Mesenteric fat pad (tissue), 1 donor: ENCODE measurements around the gene ARF3. TPM values are rescaled to one million over a fixed set of nuclear protein-coding genes. Genes with fewer than 3 reads are reported as not detected.

Experiments used
- DNase-seq: peaks from one replicate; pipeline ENCODE4 v3.0.0-alpha.2; 2020; ENCODE audit warnings: low spot score
- total RNA-seq: library from RNA; stranded (reverse); fragmentation: NEBNext Ultra II Directional; extraction: Animal tissue kit (Norgen Biotek cat#: 25700); gene quantifications from one replicate; pipeline ENCODE4 v1.2.1, GENCODE V29; 2021
- donor health status: DM: yes; HTN: yes; CAD: no.

Gene ARF3
- total RNA-seq, 1 donor from 2014 or later = 149 TPM

- DNase-seq = no peak
These were observed 25.3 kb upstream of the ARF3 start for GRCh38 chr12:48982397-48983080.

DNA sequence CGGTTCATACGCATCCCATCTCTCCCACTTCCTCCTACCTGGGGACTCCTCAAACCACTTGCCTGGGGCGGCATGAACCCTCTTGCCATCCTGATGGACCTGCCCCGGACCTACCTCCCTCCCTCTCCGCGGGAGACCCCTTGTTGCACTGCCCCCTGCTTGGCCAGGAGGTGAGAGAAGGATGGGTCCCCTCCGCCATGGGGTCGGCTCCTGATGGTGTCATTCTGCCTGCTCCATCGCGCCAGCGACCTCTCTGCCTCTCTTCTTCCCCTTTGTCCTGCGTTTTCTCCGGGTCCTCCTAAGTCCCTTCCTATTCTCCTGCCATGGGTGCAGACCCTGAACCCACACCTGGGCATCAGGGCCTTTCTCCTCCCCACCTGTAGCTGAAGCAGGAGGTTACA lies 24.5 kb upstream of the ARF3 start:
- DNase-seq = no peak

GRCh38 chr12:48980953-48981756 lies 23.9 kb upstream of the ARF3 start:
- no peak for DNase-seq

GRCh38 chr12:48980389-48980952 lies 23.2 kb upstream of the ARF3 start:
- DNase-seq = no peak

DNA sequence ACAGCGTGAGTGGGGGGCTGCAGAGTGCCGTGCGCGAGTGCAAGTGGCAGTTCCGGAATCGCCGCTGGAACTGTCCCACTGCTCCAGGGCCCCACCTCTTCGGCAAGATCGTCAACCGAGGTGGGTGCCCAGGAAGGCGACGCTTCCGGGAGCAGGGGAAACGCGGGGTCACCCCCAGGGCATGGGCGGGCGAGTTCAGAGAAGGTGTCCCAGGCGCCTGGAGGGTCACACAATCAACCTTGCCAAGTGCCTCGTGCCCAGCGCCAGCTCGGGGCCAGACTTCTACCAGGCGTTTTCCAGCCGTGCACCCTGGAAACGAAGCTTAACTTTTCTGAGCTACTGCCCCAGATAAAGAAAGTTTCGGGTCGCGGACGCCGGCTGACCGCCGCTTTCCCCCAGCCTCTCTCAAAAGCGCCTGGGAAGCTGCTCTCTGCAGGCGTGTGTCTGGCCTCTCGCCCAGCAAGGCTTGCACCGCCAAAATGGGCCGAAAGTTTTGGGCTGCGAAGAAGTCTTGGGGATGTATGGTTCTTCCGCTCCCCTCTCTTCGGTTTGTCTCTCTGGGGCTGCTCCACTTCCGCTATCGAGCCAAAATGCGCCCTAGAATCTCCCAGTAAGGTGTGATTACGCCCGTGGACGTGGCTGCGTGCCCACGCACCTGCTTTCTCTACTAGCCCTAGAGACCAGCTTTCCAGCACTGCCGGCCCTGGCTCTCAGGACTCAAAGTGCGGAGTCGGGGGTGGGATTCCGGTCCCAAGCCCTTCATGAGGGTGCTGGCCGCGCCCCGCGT lies 22.5 kb upstream of the ARF3 start:
- DNase-seq = no peak

DNA sequence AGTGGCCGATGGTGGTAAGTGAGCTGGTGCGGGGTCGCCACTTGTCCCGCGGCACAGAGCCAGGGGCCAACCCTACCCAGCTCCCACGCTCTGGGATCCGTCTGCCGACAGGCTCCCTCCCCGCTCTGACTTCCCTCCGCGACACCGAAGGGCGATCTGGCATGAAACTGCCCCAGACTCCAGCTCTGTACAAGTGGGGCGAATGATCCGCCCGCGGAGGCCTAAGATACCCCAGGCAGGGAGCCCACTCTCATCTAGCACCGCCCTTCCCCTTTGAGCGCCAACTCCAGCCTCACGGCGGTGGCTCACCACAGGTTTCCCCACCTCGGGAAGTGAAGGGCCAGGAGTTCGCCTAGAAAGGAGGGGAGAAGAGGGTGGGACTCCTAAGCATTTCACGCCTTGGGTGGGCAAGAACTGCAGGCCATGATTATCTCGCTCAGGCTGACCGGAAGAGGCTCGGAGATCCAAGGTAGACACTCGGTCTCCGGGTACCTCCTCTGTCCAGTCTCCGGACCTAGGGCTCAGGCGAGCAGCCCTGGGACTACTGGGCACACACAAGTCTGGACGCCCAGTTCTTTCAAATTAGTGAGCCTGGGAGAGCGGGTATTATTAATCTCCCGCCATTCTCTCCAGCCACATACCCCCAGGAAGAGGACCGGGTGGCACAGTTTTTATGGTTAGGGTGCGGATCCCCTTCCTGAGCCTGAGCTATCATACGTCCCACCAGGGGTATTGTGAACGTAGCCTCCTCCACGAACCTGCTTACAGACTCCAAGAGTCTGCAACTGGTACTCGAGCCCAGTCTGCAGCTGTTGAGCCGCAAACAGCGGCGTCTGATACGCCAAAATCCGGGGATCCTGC lies 21.7 kb upstream of the ARF3 start:
- no peak for DNase-seq

- DNase-seq = no peak
These were observed 21.0 kb upstream of the ARF3 start, which contains the start of gene WNT1 for GRCh38 chr12:48978291-48978740. TSS of gene WNT1 (plus strand) at chr12:48978322. CDS start at chr12:48978651, 329 bp downstream.

GRCh38 chr12:48977290-48978281 lies 20.3 kb upstream of the ARF3 start:
- no peak for DNase-seq

DNA sequence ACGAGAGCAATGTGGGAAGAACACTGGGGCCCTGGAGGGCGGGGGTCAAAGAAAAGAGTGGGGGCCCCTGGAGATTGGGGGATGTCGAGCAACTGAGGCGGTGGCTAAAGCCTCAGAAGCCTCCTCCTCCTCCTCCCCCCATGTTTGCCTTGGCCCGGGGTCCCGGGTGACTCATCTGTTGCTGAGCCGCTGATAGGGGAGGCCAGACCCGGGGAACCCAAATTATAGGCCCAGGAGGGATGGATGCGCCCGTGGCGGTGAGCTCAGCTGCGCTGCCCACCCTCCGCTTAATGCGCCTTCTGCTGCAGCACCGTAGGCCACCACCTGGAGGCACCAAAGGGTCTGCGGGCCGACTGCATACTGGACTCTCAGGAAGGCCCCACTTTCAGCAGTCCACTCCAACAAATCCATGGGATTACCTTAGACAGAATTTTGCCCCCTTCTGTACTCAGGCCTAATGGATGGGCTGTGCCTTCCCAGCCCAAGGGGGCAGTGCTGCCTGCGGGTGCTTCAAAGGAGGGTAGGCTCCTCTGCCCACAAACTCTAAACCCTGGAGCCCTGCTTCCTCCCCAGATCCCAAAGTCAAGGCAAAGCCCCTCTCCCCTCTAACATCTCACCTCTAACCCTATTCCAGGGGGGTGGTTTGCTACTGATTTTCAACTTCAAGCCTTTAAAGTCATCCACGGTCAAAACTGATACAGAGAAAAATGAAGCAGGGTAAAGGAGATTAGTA lies 16.8 kb upstream of the ARF3 start:
- no peak for DNase-seq

GRCh38 chr12:48973531-48973930 lies 16.2 kb upstream of the ARF3 start:
- DNase-seq = no peak

GRCh38 chr12:48972952-48973483 lies 15.7 kb upstream of the ARF3 start:
- no peak for DNase-seq

- no peak for DNase-seq
These were observed 15.1 kb upstream of the ARF3 start for GRCh38 chr12:48972213-48972951.

DNA sequence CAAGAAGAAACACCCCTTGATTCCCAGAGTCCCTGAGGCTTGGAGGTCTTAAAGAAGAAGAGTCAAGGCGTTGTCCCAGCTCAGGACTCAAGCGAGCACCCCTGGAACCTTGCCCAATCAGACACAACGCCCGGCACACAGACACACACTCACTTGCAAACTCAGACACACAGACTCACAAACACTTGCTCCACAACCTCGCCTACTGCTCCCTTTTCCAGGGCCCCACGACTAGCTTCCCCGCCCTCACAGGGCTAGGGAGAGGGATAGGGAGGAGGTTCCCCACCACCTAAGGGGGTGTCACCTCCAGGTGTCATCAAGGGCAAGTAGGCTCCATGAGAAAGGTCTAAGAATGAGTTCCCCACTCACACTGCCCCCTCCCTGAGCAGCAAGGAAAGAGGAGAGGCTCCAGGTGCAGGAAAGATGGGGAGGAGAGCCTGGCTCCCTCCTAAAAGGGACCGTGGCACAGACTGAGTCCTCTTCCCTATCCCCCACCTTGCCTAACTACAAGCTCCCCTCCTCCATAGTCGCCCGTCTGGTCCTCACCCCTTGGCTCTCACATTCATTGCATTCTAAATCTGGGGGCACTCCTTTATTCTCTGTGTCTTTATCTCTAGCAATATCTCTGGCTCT lies 13.5 kb upstream of the ARF3 start:
- no peak for DNase-seq

GRCh38 chr12:48969833-48970701 lies 12.8 kb upstream of the ARF3 start:
- no peak for DNase-seq

GRCh38 chr12:48969160-48969771 lies 12.0 kb upstream of the ARF3 start:
- DNase-seq = no peak

DNA sequence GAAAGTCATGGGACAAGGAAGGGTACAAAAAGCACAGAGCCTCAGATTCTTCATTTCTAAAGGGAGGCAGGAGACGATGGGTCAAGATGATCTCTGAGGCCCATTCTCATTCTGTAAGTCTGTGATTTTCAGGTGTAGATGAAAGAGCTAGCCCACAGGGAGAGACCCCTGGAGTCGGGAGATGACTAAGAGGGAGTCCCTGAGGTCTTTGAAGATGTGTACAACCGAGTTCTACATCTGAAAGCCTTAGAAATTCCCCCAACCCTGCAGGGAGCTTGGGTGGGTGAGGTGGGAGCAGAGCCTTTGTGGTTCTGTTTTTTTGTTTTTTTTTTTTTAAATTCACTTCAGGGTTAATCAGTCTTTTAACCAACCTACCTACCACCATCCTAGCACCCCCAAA lies 11.2 kb upstream of the ARF3 start:
- no peak for DNase-seq
